ENCODE measurements around the gene PREX1. TPM values are rescaled to one million over a fixed set of nuclear protein-coding genes. Genes with fewer than 3 reads are reported as not detected.

Gene PREX1
- polyA plus RNA-seq, 1 of the 3 experiments (the other 2 are of a cell fraction): 5.3 TPM

DNA sequence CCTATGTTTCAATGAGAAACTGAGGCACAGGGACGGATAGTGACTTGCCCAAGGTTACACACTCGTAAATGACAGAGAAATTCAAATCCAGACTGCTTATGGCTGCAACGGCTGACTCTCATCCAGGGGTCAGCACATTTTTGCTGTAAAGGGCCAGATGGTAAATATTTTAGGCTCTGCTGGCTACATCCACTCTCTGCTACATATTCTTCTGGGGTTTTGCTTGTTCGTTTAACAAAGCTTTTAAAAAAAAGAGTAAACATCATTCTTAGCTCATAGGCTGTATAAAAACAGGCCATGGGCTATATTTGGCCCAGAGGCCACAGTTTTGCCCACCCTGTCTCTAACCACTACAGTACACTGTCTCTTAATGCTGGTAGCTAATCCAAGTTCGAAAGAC is 103.4 kb downstream of the PREX1 start:
- Histone ChIP-seq H3K36me3 (replicated peaks in 1 of 2; ENCODE audit: control insufficient read depth in 1 of 2, insufficient read depth in 2 of 2, low read length in 1 of 2) (no peaks in the 10 kb centered on the region), H3K4me3 (ENCODE audit: low read depth in 2 of 2, low read length in 1 of 2) (no peak overlapping the region), H3K9me2 (no peaks in the 10 kb centered on the region), H3K4me1 (ENCODE audit: control insufficient read depth in 1 of 2, insufficient read depth in 2 of 2, low read depth in 1 of 2, low read length in 1 of 2) (no peaks in the 10 kb centered on the region; a peak in 1 of 4 replicates), H2AFZ (ENCODE audit: low read depth) (no peak overlapping the region), H3K4me2 (no peak overlapping the region), H3K9me3 (no peaks in the 10 kb centered on the region), H4K20me1 (ENCODE audit: insufficient read depth) (no peaks in the 10 kb centered on the region), H3K27ac (ENCODE audit: low read depth in 2 of 2, low read length in 1 of 2) (no peak overlapping the region), H3K9ac (no peak overlapping the region), H3K27me3 (ENCODE audit: insufficient read depth) (no peaks in the 10 kb centered on the region), H3F3A (replicated peaks; ENCODE audit: insufficient read depth) (no peaks in the 10 kb centered on the region), H3K79me2 (ENCODE audit: insufficient read depth) (no peaks in the 10 kb centered on the region)
- ChIA-PET POLR2A (no interaction called here), CTCF (no interaction called here)
- no peak for DNase-seq
- WGBS (ENCODE audit: low lambda C conversion rate): 66% methylated on average over 5 of the region's 5 CpGs
- TF ChIP-seq SIN3A (IDR thresholded peaks at IDR 0.05; ENCODE audit: borderline replicate concordance, low read depth, low read length) (no peak), RXRA (IDR thresholded peaks at IDR 0.05; ENCODE audit: borderline replicate concordance, low read depth) (no peak), YY1 (IDR thresholded peaks at IDR 0.05; ENCODE audit: low read depth) (no peak), POLR2AphosphoS5 (IDR thresholded peaks at IDR 0.05; ENCODE audit: low read depth, low read length) (no peak)
- TF ChIP-seq, protein P1, sequence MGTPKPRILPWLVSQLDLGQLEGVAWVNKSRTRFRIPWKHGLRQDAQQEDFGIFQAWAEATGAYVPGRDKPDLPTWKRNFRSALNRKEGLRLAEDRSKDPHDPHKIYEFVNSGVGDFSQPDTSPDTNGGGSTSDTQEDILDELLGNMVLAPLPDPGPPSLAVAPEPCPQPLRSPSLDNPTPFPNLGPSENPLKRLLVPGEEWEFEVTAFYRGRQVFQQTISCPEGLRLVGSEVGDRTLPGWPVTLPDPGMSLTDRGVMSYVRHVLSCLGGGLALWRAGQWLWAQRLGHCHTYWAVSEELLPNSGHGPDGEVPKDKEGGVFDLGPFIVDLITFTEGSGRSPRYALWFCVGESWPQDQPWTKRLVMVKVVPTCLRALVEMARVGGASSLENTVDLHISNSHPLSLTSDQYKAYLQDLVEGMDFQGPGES (IDR thresholded peaks at IDR 0.05; ENCODE audit: low read depth, low read length): no peak
- TF ChIP-seq, protein P2, sequence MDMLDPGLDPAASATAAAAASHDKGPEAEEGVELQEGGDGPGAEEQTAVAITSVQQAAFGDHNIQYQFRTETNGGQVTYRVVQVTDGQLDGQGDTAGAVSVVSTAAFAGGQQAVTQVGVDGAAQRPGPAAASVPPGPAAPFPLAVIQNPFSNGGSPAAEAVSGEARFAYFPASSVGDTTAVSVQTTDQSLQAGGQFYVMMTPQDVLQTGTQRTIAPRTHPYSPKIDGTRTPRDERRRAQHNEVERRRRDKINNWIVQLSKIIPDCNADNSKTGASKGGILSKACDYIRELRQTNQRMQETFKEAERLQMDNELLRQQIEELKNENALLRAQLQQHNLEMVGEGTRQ (IDR thresholded peaks at IDR 0.05; ENCODE audit: borderline replicate concordance, low read depth, low read length): no peak

DNA sequence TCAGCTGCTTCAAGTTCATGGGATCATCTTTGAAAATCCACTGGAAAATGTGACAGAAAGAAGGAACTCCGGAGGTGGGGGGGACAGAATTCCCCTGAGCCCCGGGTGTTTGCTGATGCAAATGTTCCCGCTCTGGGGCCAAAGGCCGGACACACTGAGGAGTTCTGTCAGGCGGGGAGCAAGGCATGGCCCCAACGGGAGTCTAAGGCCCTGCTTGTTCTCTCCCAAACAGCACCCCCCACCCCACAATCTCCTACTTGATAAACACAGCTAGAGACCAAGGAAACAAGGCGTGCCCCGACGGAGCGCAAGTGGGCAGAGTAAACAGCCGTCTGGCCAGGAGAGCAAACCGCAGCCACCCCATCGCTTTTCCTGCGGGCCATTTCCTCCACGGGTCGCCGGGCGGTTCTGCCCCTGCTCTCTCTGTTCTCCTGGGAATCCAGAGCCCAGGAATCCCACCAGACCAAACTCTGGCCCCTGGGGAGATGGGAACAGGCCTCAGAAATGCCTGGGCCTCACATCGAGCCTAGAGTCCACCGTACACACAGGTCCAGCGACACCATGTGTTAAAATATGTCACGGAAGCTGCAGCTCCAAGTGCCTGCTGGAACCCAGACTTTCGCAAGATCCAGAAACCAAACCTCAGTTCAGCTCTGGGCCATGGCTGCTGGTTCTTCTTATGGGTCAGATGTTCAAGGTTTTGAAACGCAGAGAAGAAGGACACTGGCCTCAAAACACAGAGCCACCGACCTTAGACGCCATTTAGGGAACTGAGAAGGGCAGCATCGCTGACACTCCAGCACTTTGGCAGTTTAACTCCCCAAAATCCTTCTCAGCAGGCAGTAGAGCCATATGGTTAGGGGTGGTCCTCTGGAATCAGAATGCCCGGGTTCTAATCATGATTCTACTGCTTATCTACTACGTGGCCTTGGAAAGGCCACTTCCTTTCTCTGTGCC is 104.2 kb downstream of the PREX1 start:
- Histone ChIP-seq H3K36me3 (replicated peaks in 1 of 2; ENCODE audit: control insufficient read depth in 1 of 2, insufficient read depth in 2 of 2, low read length in 1 of 2) (no peaks in the 10 kb centered on the region), H3K4me3 (ENCODE audit: low read depth in 2 of 2, low read length in 1 of 2) (no peak overlapping the region), H3K4me2 (no peak overlapping the region), H3K27me3 (ENCODE audit: insufficient read depth) (no peaks in the 10 kb centered on the region), H3K9ac (no peak overlapping the region), H3K79me2 (ENCODE audit: insufficient read depth) (no peaks in the 10 kb centered on the region), H3K4me1 (ENCODE audit: control insufficient read depth in 1 of 2, insufficient read depth in 2 of 2, low read depth in 1 of 2, low read length in 1 of 2) (no peaks in the 10 kb centered on the region; a peak in 1 of 4 replicates), H4K20me1 (ENCODE audit: insufficient read depth) (no peaks in the 10 kb centered on the region), H3K9me3 (no peaks in the 10 kb centered on the region), H3K9me2 (no peaks in the 10 kb centered on the region), H2AFZ (ENCODE audit: low read depth) (no peak overlapping the region), H3K27ac (ENCODE audit: low read depth in 2 of 2, low read length in 1 of 2) (no peak overlapping the region), H3F3A (replicated peaks; ENCODE audit: insufficient read depth) (no peaks in the 10 kb centered on the region)
- WGBS (ENCODE audit: low lambda C conversion rate): 88% methylated on average over 29 of the region's 29 CpGs
- TF ChIP-seq TCF12 (IDR thresholded peaks at IDR 0.05) (no peak), RAD21 (IDR thresholded peaks at IDR 0.05; ENCODE audit: low read length) (no peak), FOSL2 (IDR thresholded peaks at IDR 0.05; ENCODE audit: borderline replicate concordance, low read depth) (no peak)
- DNase-seq: no peak
- ChIA-PET POLR2A (no interaction called here), CTCF (interaction anchor here (0.8 kb wide), 1 partner anchor 18 kb away, joined by 3 read pairs; no protein-coding TSS in a partner anchor)
